IPS-NIHi7 (cell line): ENCODE measurements around the gene SLAMF9.

Experiments used
- DNase-seq: peaks from one replicate; pipeline ENCODE4 v3.0.0; 2012; ENCODE audit warnings: mixed read lengths; ENCODE audit errors: extremely low spot score

Gene SLAMF9

DNA sequence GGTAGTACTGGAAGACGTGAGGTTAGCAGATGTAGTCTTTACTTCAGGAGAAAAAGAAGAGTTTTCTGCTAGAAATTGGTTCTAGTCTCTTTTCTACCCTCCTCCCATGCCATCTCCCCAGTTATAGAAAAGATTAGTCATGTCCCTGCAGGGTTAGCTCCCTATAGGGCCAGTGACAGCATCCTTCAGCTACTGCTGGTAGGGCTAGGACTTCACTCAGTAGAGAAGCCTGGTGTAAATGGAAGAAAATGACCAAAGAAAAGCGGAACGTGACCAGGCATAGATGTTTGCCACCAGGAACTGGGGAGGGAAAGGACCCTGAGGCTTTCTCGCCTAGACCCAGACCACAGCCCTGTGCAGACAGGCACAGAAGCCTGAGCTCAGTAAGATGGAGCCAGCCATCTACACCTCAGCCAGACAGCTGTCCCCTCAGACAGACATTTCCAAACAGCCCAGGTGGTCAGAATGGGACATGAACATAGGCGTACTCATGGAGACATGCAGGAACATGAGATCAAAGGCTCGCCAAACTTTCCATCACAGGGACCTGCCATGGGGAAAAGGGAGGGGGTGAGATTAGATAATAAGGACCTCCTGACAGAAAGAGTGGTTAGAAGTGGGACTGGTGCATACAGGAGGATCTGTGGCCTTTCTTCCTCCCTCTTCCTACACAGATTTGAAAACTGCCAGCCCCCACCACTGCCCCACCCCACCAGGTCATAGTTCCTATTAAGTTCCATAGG is 23.5 kb upstream of the SLAMF9 start:
- DNase-seq = no peak

DNA sequence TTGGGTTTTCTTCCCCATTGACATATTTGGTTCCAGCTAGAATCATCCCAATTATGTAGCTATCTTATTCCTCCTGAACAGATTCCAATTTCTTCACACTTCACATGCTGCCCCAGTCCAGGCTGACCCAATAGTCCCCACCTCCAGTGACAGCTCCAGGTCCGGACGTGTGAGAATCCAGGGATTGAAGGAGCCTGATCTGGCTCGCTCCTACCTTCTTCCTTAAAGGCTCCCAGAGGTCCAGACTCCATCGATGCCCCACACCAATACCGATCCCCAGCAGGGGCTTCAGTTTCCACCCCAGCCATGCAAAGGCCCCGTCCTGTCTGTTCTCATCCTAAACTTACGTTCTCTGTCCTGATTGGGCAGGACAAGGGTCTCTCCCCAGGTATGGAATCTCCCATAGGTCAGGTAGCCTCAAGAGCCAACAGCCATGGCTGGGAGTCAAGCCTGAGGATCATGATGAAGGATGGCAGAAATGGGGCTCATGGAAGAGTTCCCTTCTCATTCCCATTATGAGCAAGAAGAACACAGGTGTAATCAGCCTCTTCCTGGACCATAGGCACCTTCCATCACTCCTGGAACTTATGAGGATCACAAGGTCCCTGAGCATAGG is 20.4 kb upstream of the SLAMF9 start:
- no peak for DNase-seq

DNA sequence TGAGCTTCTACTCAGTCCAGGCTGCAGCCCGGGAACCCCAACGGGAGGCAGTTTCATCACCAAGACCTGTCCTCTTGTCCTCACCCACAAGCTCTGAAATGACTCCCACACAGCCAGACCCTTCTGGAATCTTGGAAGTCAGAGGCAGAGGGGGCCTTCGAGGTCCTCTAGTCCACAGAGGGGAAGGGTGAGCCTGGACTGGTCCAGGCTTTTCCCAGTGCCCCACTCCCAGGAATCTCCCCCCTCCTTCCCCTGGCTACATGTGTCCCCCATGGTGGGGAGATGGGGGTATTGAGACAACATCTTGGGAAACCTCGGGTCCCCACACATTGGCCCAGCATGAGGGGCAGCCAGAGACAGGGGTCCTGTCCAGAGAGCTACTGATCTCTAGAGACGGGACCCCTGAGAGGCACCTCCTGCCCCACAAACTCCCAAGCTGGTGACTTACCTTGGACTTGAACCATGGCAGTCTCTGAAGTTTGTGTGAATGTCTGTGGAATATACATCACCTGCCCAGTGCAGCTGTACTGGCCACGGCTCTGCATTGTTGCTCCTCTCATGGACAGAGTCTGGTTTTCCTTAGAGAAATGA is 19.4 kb upstream of the SLAMF9 start:
- no peak for DNase-seq

DNA sequence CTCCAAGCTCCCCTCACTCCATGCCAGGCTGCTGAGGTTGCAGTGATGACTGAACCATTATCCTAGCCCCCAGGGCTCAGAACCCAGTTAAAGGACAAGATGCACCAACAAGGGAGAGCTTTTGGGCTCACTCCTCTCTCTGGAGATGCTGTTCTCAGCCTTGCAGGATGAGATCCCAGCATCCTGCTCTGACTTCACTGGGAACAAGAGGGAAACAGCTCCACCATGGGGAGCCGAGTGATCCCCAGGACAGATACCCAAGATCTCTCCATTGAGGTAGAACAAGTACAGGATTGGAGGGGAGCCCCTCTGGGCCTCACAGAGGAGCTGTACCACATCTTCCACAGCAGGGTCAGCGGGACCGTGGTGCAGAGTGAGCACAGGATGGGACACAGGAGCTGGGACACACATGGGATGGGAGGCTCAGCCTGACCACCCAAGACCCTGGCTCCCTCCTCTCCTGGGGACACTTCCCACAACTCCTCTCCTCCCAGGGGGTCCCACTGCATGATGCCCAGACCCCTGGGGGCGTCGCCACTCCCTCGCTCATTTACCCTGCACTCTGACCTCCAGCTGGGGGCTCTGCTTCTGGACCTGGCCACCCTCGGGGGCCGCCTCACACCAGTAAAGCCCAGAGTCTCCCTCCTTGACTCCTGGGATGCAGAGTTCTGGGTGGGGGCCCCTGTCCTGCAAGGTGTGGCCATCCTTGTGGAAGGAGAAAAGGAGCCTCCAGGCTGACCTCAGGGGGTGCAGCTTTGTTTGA is 18.6 kb upstream of the SLAMF9 start:
- no peak for DNase-seq

DNA sequence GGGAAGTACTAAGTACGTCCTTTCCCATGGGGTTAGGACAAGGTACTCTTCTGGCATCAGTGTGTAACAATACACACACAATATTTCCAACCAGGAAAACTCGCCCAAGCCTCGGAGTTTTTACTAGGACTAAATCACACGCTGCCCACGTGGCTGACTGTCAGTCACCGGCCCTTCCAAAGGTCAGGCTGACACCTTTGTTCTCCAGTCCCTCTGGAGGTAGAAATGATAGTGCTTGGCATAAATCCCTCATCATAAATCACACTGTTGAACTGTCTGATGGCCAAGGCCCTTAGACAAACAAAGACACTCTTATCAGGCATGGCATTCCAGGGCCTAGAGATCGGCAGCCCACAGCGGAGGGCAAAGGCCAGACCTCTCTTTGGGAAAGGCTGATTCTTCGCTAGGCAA is 16.9 kb upstream of the SLAMF9 start:
- DNase-seq = no peak

DNA sequence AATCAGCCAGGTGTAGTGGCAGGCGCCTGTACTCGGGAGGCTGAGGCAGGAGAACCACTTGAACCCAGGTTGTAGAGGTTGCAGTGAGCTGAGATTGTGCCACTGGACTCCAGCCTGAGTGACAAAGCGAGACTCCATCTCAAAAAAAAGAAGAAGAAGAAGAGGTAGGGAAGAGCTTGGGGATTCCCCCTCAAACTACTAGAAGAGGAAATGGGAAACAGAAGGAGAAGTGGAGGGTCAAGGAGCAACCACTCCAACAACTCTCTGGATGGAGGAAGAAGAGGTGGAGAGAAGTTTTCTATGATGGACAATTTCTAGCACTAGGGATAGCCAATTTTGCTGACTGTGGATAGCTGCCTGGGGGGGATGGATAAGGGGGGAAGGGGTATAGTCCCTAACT is 14.9 kb upstream of the SLAMF9 start:
- DNase-seq = no peak

DNA sequence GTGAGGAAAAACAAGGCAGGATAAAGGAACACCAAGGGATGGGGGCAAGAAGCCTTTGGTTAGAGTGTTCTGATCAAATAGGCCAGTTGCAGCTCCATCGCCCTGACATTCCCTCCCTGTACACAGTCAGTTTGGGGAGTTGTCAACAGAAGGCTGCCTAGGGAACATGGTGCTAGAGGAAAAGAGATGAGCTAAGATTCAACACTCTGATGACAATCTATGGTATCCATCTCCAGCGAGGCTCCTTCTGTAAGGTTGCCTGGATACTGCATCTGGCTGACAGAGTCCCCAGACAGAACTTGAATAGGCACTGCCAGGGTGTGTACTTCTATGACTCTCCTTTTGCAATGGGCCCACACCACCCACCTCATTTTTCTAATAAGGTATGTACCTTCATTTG is 11.2 kb upstream of the SLAMF9 start:
- no peak for DNase-seq

DNA sequence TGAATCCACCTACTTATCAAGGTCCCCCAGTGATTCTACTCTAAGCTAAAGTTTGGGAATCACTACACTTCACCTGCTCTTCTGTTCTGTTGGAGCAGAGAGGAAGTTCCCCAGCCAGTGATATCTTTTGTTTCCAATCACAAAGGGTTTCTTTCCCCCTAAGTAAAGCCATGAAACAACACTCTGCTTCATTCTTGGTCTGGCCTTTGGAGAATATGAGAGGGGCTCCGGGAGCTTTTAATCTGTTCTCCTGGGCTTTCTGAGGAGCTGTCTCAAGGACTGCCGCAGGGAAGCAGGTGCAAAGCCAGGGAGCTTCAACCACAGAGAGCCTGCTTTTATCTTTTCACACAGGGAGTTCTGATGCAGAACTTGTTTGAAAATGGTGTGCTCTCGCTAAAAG is 10.1 kb upstream of the SLAMF9 start:
- DNase-seq = no peak

DNA sequence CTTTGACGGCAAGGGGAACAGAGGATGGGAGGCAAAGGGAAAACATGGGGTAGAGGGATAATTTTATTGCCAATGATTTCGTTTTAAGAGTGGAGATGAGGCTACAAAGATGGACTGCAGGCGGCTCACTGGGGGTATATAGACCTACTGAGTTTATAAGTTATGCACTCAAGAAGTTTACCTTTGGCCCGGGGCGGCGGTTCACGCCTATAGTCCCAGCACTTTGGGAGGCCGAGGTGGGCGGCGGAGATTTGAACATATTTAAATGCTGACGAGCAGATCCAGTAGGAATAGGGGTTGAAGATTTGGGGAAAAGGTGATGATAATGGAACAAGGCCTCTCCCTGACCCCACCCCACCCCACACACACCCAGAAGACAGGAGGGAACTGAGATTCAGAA is 8.1 kb upstream of the SLAMF9 start:
- DNase-seq = no peak

DNA sequence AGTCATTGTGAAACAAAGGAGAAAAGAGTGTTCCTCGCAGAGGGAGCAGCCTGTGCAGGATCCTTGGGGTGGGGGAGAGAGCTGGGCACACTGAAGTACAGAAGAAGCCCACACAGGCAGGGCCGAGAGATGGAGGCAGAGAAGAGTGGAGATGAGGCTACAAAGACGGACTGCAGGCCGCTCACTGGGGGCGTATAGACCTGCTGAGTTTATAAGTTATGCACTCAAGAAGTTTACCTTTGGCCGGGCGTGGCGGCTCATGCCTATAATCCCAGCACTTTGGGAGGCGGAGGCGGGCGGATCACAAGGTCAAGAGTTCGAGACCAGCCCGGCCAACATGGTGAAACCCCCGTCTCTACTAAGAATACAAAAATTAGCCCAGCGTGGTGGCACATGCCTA is 7.6 kb upstream of the SLAMF9 start:
- DNase-seq = no peak

DNA sequence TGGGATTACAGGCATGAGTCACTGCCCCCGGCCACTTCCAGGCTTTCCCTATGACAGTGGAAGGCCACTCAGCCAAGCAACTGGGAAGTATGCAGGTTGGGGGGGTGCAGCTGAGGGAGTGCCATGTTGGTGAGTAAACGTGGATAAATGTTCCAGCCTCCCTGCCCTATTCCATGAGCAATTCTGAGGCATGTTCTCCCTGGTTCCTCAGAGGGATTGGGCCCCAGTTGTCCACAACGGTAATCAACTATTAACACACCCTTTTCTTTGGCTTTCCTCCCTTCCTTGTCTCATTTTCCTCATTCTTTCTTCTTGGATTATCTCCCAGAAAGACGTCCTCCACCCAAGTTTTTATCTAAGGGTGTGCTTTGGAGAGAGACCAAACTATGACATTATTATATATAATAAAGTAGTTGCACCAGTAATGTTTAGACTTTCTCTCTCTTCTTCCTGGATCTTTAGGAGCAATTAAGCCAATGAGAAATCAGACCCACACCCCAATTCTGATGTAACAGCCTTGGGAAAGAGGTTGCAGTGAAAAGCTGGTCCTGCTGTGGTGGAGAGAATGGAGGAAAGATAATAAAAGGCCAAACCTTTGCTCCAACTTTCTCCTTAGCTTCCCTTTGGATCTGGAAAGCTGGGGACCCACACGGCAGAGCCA is 6.8 kb upstream of the SLAMF9 start:
- DNase-seq = no peak

DNA sequence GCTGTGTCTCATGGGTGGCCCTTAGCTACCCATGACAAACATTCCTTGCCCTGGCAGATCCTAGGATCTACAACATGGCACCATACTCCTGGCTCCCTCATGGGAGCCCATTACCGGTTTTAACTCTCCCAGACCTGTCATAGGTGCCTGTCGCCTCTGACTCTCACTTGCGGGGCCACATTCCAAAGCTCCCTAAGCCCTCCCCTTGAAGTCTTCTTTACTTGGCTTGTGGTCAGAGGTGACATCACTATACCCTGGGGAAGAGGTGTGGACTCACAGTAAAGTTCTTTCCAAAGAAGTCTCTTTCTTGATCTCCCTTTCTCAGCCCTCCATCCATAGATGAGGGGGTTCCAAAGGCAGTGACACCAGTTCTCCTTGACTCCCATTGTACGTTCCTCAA is 5.4 kb upstream of the SLAMF9 start:
- no peak for DNase-seq

DNA sequence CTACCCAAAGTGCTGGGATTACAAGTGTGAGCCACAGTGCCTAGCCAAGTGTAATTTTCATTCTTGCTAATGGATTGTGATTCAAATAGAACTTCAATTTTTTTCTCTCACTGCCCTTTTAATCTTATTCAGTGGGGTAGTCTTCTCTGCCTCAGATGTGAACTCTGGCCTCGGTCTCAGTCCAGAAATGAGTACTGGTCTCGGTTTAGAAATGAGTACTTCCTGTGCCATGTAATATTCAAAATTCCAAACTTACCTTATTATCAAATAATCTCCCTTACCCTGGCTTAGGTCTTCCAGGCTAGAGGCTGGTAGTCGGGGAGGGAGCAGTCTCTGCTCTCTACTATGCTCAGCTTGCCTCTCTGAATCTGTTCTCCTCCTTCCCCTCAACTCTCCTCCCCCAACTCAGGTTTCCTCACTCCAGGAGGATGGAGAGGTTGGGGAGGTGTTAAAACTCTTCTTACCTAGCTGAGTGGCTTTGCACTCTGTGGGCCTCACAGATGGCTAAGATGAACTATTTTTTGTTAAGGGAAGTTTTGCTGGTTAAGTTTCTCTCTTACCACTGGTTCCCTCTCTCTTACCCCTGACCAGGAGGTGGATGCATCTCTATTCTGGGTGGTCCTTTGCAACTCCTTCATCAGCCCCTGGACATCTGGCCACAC is 4.8 kb upstream of the SLAMF9 start:
- DNase-seq = no peak

DNA sequence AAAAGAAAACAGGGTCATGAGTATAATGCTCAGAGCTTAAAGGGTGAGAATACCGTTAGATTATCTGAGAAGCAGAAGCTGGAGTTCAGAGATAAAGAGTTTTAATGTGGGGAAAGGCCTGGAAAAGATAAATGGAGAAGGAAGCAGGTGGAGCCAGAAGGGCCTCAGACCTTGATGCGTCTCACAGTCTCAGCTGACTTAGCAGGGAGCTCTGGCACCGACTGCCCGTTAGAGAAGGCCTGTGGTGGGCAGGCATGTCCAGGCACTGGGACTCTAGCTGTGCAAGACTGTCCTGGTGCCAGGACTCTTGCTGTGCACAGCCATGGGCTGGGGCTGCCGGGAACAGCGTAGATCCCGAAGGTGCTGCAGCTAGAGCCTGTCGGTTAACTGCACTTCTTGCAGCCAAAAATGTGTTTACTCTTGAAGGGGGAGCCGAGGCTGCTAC is 3.8 kb upstream of the SLAMF9 start:
- no peak for DNase-seq

DNA sequence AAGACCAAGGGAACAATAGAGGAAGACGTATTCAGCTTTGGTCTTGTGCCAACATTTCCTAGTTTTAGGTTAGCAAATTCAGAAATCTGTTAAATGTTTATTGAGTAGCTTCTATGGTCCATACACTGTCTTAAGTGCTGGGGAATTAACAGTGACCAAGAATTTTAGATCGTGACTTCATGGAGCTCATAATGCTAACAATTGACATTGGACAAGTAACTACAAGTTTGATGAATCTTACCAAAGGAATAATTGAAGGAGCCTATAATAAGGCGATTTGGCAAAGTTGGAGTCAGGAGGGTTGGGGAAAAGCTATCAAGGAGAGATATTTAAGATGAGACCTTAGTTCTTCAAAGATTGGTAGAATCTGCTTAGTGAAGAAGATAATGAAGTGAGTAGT is 1.4 kb upstream of the SLAMF9 start:
- no peak for DNase-seq

DNA sequence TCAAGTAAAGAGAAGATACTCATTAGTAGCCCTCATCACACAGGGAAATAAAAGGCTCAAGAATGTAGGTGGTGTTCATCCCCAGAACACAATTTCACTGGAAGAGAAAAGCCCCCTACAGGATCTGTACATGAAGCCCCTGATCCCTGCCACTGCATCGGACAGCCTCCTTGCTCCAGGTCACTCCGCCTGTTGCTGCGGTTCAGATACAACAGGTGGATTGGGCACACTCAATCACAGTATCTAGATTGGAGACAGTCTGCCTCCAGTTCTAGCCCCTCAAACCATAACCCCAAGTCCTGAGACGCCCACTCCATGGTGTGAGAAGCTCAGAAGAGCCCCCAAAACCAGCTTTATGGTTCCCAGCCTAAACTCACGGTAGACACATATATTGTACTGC is 1.1 kb downstream of the SLAMF9 start:
- DNase-seq = no peak

DNA sequence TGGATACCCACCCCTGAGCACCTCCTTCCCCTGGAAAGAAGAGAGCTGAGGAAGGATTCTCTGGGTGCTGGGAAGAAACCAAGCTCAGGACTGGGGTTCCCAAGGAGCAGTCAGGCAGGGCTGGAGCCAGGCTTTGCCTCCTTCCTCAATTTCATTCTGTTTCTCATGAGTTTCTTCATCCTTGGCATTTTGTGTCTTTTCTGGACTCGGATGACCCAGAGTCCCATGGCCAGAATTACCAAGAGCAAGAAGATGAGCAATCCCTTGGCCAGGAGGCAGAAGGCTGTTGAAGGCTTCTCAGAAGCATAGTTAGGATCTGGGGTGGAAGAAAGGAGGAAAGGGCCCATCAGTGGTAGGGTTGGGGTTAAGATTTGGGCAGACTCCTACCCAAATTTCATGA is 2.5 kb downstream of the SLAMF9 start:
- DNase-seq = no peak

DNA sequence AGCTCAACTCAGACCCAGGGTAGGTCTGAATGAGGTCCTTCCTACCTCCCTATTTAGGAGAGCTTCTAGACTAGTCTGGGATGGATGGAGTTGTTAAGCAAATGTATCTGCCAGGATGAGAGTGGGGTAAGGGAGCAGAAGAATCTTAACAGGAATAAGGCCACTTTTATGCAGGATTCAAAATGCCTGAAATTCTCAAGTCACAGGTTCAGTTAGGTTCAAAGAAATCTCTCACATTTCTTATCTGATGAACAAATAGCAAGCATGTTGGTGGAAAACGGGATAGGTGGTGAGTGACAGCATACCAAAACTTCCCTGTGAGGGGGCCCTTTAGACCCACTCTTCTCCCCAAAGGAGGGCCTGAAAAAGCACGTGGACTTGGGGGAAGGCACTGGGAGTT is 3.0 kb downstream of the SLAMF9 start:
- no peak for DNase-seq

DNA sequence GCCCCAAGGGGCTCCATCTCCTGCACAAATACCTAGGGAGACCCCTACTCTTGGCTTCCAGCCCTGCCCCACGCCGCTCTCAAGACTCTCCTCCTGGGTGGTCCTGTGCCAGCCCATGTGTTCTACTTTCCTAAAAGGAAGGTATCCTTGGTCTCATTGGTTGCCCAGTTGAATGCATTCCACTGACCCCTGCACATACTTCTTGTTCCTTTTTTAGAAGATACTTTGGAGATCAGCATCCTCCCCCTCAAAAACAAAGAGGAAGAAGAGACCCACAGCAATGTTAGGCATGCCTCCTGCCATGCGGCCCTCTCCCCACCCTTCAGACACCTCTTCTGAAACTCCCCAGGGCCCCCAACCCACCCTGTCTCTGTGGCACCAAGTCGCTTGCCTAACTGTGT is 4.1 kb downstream of the SLAMF9 start:
- DNase-seq = no peak

DNA sequence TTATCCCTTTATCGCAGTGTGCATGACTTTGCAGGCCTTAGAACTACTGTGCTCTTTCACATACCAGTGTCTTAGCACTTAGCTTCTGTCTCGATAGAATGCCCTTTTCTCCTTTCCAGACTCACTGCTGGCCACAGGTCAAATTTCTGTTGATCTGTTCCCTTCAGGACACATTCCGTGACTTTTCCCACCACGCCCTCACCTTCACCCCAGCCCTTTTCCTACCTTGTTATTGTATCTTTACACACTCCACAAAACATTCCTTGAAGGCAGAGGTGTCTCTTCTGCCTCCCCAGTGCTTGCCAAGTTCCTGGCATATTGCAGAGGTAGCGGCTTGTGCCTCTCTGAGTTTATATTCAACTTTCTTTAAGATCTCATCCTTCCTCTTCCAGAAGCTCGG is 4.9 kb downstream of the SLAMF9 start:
- no peak for DNase-seq

DNA sequence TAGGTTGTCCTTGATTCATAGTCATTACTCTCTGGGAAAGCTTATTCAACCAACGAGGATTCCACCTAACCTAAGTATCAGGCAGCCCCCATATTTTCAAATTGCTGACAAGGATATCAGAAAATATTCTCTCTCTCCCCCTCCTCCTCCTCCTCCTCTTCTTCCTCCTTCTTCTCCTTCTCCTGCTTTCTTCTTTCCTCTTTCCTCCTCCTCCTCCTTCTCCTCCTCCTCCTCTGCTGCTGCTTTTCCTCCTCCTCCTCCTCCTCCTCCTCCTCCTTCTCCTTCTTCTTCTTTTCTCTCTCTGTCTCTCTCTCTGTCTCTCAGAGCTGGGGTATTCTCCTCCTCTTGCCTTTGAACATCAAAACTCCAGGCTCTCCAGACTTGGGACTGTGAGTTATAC is 6.1 kb downstream of the SLAMF9 start:
- no peak for DNase-seq
